CD4-positive, alpha-beta memory T cell (primary cell): ENCODE data around the gene INSYN2B. TPM values are rescaled to one million over a fixed set of nuclear protein-coding genes. Genes with fewer than 3 reads are reported as not detected.

Experiments used
- CTCF ChIA-PET: fragments of 350-600 bp; sonication (Branson Sonifier 250); formaldehyde crosslinking; loops from one replicate; lab custom pipeline; 2021; ENCODE audit warnings: inconsistent platforms; ENCODE audit not compliant: partially characterized antibody; lab: Charles Lee
- POLR2A ChIA-PET: fragments of 350-600 bp; sonication (Branson Sonifier 250); formaldehyde crosslinking; loops from one replicate; lab custom pipeline; 2021; ENCODE audit not compliant: partially characterized antibody; lab: Charles Lee
- DNase-seq, 5 donors: peaks; one replicate each; pipeline versions ENCODE4 v3.0.0 to v3.0.0-alpha.2; 2020 to 2022; ENCODE audit warnings: mixed read lengths in 1 of 5
- H3K27ac ChIP-seq: one replicate; pipeline ENCODE4 v1.7.0; 2013; ENCODE audit warnings: low read depth, low read length
- H3K27me3 ChIP-seq: 2 replicates; pipeline ENCODE4 v1.7.0; 2013; ENCODE audit warnings: mild to moderate bottlenecking, low read length, moderate library complexity; ENCODE audit not compliant: insufficient read depth
- H3K36me3 ChIP-seq: 2 replicates; pipeline ENCODE4 v1.7.0; 2013; ENCODE audit warnings: mild to moderate bottlenecking, low read length, moderate library complexity; ENCODE audit not compliant: insufficient read depth
- H3K4me1 ChIP-seq: 2 replicates; pipeline ENCODE4 v1.7.0; 2013; ENCODE audit warnings: mild to moderate bottlenecking, low read length, moderate library complexity; ENCODE audit not compliant: insufficient read depth
- H3K4me3 ChIP-seq, 2 donors: one replicate each; pipeline ENCODE4 v1.7.0; 2013; ENCODE audit warnings: low read length in 2 of 2, mild to moderate bottlenecking in 1 of 2
- H3K9me3 ChIP-seq, 2 donors: one replicate each; pipeline ENCODE4 v1.7.0; 2013; ENCODE audit warnings: low read length in 2 of 2, control low read depth in 1 of 2; ENCODE audit not compliant: control insufficient read depth in 1 of 2
- H3K27ac Mint-ChIP-seq, 7 donors: one replicate each; pipeline ENCODE4 v1.8.0; 2020 to 2021; ENCODE audit warnings: mixed read lengths in 7 of 7, mild to moderate bottlenecking in 6 of 7, inconsistent platforms in 3 of 7, moderate library complexity in 3 of 7
- H3K27me3 Mint-ChIP-seq, 2 donors: one replicate each; pipeline ENCODE4 v1.8.0; 2020 to 2021; ENCODE audit warnings: mixed read lengths in 2 of 2
- H3K36me3 Mint-ChIP-seq, 2 donors: one replicate each; pipeline ENCODE4 v1.8.0; 2020 to 2021; ENCODE audit warnings: mixed read lengths in 2 of 2, inconsistent platforms in 1 of 2, mild to moderate bottlenecking in 1 of 2
- H3K4me1 Mint-ChIP-seq, 4 donors: one replicate each; pipeline ENCODE4 v1.8.0; 2020 to 2021; ENCODE audit warnings: mixed read lengths in 4 of 4, mild to moderate bottlenecking in 1 of 4
- H3K4me3 Mint-ChIP-seq, 8 donors: one replicate each; pipeline ENCODE4 v1.8.0; 2020 to 2021; ENCODE audit warnings: mixed read lengths in 8 of 8, mild to moderate bottlenecking in 7 of 8, moderate library complexity in 6 of 8, inconsistent platforms in 3 of 8
- H3K9me3 Mint-ChIP-seq, 8 donors: one replicate each; pipeline ENCODE4 v1.8.0; 2020 to 2021; ENCODE audit warnings: mixed read lengths in 8 of 8, mild to moderate bottlenecking in 5 of 8, inconsistent platforms in 3 of 8, moderate library complexity in 1 of 8
- intact Hi-C: fragments of 100-400 bp; cut with micrococcal nuclease; formaldehyde crosslinking; loops from one replicate; pipeline ENCODE4 v1.15.1; 2023
- polyA plus RNA-seq, 2 donors: library from polyadenylated mRNA; unstranded; fragments of 300-500 nt; fragmentation: Illumina TruSeq; gene quantifications; one replicate each; pipeline ENCODE4 v1.2.3, GENCODE V29; 2021
- total RNA-seq, 2 experiments: library from RNA; stranded (reverse); gene quantifications; one replicate each; pipeline ENCODE4 v1.2.3, GENCODE V29; 2021

Gene INSYN2B
- total and polyA plus RNA-seq, 4 experiments from 2014 or later = not detected

DNA sequence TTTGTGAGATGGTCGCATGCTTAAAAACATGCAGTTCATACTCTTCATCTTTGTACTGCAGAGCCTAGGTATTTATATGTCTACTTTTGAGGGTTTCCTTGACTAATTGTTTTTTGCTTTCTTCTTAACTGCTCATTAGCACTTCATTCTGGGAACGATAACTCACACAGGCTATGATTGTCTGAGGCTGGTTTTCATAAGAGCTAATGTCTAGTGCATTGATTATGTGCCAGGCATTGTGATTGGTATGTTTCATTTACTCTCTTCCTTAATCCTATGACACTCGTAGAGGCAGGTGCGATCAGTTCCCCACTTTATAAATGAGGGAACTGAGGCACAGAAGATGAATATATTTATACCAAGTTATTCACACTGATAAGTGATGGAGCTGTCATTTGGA is 93.6 kb downstream of the INSYN2B start:
- DNase-seq = no peak
- H3K4me1 Mint-ChIP-seq = peaks cover 17 to 25% (median 24%) of the 10 kb centered on the region in 4 donors
- H3K27me3 Mint-ChIP-seq = no peaks in the 10 kb centered on the region
- Histone ChIP-seq H3K9me3 (no peaks in the 10 kb centered on the region), H3K36me3 (no peaks in the 10 kb centered on the region), H3K4me3 (no peak overlapping the region), H3K4me1 (no peaks in the 10 kb centered on the region), H3K27me3 (no peaks in the 10 kb centered on the region), H3K27ac (no peak overlapping the region)
- H3K4me3 Mint-ChIP-seq = no peak overlapping the region
- peak overlapping the region in 1 of 7 donors; percentile 71 for H3K27ac Mint-ChIP-seq
- H3K9me3 Mint-ChIP-seq = no peaks in the 10 kb centered on the region
- CTCF ChIA-PET = no interaction called here
- intact Hi-C loops = no loop called here
- H3K36me3 Mint-ChIP-seq = peaks cover 34 to 41% of the 10 kb centered on the region in 2 donors
- POLR2A ChIA-PET = no interaction called here

DNA sequence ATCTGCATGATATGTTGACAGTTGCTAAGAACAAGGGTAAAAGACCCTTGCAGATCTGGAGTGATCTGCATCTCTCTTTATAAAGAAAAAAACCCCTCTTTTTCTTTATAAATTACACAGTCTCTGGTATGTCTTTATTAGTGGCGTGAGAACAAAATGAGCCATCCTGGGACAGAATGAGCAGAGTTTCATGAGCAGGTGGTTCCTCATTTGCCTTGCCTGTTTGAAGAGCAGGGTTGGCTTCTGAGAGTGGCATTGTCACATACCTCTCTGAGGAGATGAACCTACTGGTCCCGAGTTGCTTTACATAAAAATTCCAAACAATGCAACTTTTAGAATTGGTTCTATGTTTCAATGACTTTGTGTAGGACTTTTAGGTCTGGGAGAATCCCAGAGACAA is 94.3 kb downstream of the INSYN2B start:
- POLR2A ChIA-PET = no interaction called here
- H3K4me1 Mint-ChIP-seq = peaks cover 22 to 25% (median 24%) of the 10 kb centered on the region in 4 donors
- intact Hi-C loops = no loop called here

GRCh38 chr5:169881702-169882303 is 98.5 kb downstream of the INSYN2B start:
- no peaks in the 10 kb centered on the region for H3K27me3 Mint-ChIP-seq
- peaks cover 32 to 72% of the 10 kb centered on the region in 2 donors for H3K36me3 Mint-ChIP-seq
- Histone ChIP-seq H3K36me3 (no peaks in the 10 kb centered on the region), H3K4me3 (no peak overlapping the region), H3K9me3 (no peaks in the 10 kb centered on the region), H3K4me1 (no peaks in the 10 kb centered on the region), H3K27ac (no peak overlapping the region), H3K27me3 (no peaks in the 10 kb centered on the region)
- DNase-seq = no peak
- intact Hi-C loops = no loop called here
- ChIA-PET CTCF (no interaction called here), POLR2A (no interaction called here)
- H3K4me3 Mint-ChIP-seq = no peak overlapping the region
- no peak overlapping the region for H3K27ac Mint-ChIP-seq
- peaks cover 19 to 42% (median 31%) of the 10 kb centered on the region in 4 donors for H3K4me1 Mint-ChIP-seq
- no peaks in the 10 kb centered on the region for H3K9me3 Mint-ChIP-seq

More for the DNA sequence above, 94.3 kb downstream of the INSYN2B start:
- H3K36me3 Mint-ChIP-seq = peaks cover 35 to 47% of the 10 kb centered on the region in 2 donors
- Histone ChIP-seq H3K4me3 (no peak overlapping the region), H3K36me3 (no peaks in the 10 kb centered on the region), H3K4me1 (no peaks in the 10 kb centered on the region), H3K27me3 (no peaks in the 10 kb centered on the region), H3K9me3 (no peaks in the 10 kb centered on the region), H3K27ac (no peak overlapping the region)
- H3K9me3 Mint-ChIP-seq = no peaks in the 10 kb centered on the region
- no peak for DNase-seq
- CTCF ChIA-PET = no interaction called here
- H3K27me3 Mint-ChIP-seq = no peaks in the 10 kb centered on the region
- H3K27ac Mint-ChIP-seq = peak overlapping the region in 1 of 7 donors; percentile 71
- H3K4me3 Mint-ChIP-seq = no peak overlapping the region

DNA sequence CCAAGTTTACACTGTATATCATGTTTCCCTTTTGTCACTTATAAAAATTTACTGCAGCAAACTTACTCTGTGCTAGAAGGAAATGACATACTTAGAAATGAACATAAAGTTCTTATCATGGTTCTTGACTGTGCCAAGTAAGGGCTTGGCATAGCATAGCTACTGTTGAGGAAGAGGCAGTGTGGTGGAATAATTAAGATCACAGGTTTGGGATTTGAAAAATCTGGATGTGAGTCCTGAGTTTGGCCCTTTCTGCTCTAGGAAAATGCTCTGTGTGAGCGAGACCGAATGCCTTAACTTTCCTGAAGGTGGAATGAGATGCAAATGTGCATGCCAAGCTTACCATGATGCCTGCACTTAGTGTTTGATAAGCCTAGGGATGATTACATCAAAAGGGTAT is 99.5 kb downstream of the INSYN2B start:
- Mint-ChIP-seq H3K27me3 (no peaks in the 10 kb centered on the region), H3K4me1 (peaks cover 24 to 44% (median 31%) of the 10 kb centered on the region in 4 donors), H3K27ac (no peak overlapping the region), H3K36me3 (peaks cover 38 to 78% of the 10 kb centered on the region in 2 donors), H3K9me3 (no peaks in the 10 kb centered on the region), H3K4me3 (no peak overlapping the region)
- Histone ChIP-seq H3K4me1 (no peaks in the 10 kb centered on the region), H3K36me3 (no peaks in the 10 kb centered on the region), H3K4me3 (no peak overlapping the region), H3K9me3 (no peaks in the 10 kb centered on the region), H3K27me3 (no peaks in the 10 kb centered on the region), H3K27ac (no peak overlapping the region)
- CTCF ChIA-PET = no interaction called here
- POLR2A ChIA-PET = no interaction called here
- intact Hi-C loops = no loop called here
- DNase-seq = no peak

- H3K4me3 Mint-ChIP-seq = no peak overlapping the region
- intact Hi-C loops = no loop called here
- Histone ChIP-seq H3K4me3 (no peak overlapping the region), H3K27ac (no peak overlapping the region), H3K36me3 (no peaks in the 10 kb centered on the region), H3K4me1 (no peaks in the 10 kb centered on the region), H3K27me3 (no peaks in the 10 kb centered on the region), H3K9me3 (no peaks in the 10 kb centered on the region)
- H3K36me3 Mint-ChIP-seq = peaks cover 42 to 78% of the 10 kb centered on the region in 2 donors
- CTCF ChIA-PET = no interaction called here
- H3K4me1 Mint-ChIP-seq = peaks cover 26 to 42% (median 30%) of the 10 kb centered on the region in 4 donors
- POLR2A ChIA-PET = no interaction called here
- H3K27me3 Mint-ChIP-seq = no peaks in the 10 kb centered on the region
- DNase-seq = no peak
- no peak overlapping the region for H3K27ac Mint-ChIP-seq
- H3K9me3 Mint-ChIP-seq = no peaks in the 10 kb centered on the region
Measured at GRCh38 chr5:169880012-169880663, 100.2 kb downstream of the INSYN2B start.

- intact Hi-C loops = no loop called here
Measured at GRCh38 chr5:169876386-169876785, 103.9 kb downstream of the INSYN2B start.

DNA sequence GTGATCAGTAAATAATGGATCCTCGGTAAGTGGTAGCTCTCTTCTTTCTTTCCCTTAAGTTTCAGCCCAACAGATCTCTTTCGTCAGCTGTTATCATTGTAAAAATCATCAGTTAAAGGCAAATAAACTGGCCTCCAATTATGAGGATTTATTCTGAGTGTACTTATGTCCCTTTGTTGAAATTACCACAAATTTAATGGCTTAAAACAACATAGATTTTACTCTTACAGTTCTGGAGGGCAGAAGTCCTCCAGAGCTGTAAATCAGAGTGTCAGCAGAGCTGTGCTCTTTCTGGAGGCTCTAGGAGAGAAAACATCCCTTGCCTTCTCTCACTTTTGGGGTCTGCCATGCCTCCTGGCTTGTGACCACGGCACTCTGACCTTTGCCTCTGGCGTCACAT is 104.6 kb downstream of the INSYN2B start:
- H3K36me3 ChIP-seq = no peaks in the 10 kb centered on the region
- H3K4me3 Mint-ChIP-seq = no peak overlapping the region
- peak overlapping the region in 1 of 7 donors; percentile 64 for H3K27ac Mint-ChIP-seq
- H3K9me3 Mint-ChIP-seq = no peaks in the 10 kb centered on the region
- no peaks in the 10 kb centered on the region for H3K4me1 ChIP-seq
- H3K27me3 Mint-ChIP-seq = no peaks in the 10 kb centered on the region
- DNase-seq = no peak
- intact Hi-C loops = no loop called here
- no peaks in the 10 kb centered on the region for H3K9me3 ChIP-seq
- H3K27me3 ChIP-seq = no peaks in the 10 kb centered on the region
- CTCF ChIA-PET = no interaction called here
- H3K4me1 Mint-ChIP-seq = peaks cover 12 to 24% (median 17%) of the 10 kb centered on the region in 4 donors
- no peak overlapping the region for H3K4me3 ChIP-seq
- POLR2A ChIA-PET = no interaction called here
- H3K27ac ChIP-seq = no peak overlapping the region
- H3K36me3 Mint-ChIP-seq = peaks cover 46 to 48% of the 10 kb centered on the region in 2 donors

More at GRCh38 chr5:169876386-169876785, 103.9 kb downstream of the INSYN2B start:
- Histone ChIP-seq H3K4me1 (no peaks in the 10 kb centered on the region), H3K27me3 (no peaks in the 10 kb centered on the region), H3K9me3 (no peaks in the 10 kb centered on the region), H3K27ac (no peak overlapping the region), H3K36me3 (no peaks in the 10 kb centered on the region), H3K4me3 (no peak overlapping the region)
- no peaks in the 10 kb centered on the region for H3K9me3 Mint-ChIP-seq
- DNase-seq = no peak
- ChIA-PET CTCF (no interaction called here), POLR2A (no interaction called here)
- peaks cover 16 to 24% (median 17%) of the 10 kb centered on the region in 4 donors for H3K4me1 Mint-ChIP-seq
- H3K27me3 Mint-ChIP-seq = no peaks in the 10 kb centered on the region
- no peak overlapping the region for H3K4me3 Mint-ChIP-seq
- H3K27ac Mint-ChIP-seq = no peak overlapping the region
- H3K36me3 Mint-ChIP-seq = peaks cover 43 to 54% of the 10 kb centered on the region in 2 donors
